ENCODE data around the gene CD46.

Gene CD46

GRCh38 chr1:207740207-207740606 lies 11.6 kb upstream of the CD46 start:
- no peak for DNase-seq (ENCODE audit: low read depth)
- H3K4me3 ChIP-seq (ENCODE audit: low read length) = no peak overlapping the region
- TF ChIP-seq, protein P1, sequence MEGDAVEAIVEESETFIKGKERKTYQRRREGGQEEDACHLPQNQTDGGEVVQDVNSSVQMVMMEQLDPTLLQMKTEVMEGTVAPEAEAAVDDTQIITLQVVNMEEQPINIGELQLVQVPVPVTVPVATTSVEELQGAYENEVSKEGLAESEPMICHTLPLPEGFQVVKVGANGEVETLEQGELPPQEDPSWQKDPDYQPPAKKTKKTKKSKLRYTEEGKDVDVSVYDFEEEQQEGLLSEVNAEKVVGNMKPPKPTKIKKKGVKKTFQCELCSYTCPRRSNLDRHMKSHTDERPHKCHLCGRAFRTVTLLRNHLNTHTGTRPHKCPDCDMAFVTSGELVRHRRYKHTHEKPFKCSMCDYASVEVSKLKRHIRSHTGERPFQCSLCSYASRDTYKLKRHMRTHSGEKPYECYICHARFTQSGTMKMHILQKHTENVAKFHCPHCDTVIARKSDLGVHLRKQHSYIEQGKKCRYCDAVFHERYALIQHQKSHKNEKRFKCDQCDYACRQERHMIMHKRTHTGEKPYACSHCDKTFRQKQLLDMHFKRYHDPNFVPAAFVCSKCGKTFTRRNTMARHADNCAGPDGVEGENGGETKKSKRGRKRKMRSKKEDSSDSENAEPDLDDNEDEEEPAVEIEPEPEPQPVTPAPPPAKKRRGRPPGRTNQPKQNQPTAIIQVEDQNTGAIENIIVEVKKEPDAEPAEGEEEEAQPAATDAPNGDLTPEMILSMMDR (conservative IDR thresholded peaks at IDR 0.05; ENCODE audit: low read length) = no peak

GRCh38 chr1:207742850-207743555 lies 8.9 kb upstream of the CD46 start:
- no peak for DNase-seq (ENCODE audit: low read depth)
- H3K4me3 ChIP-seq (ENCODE audit: low read length) = no peak overlapping the region
- TF ChIP-seq, protein P1 (conservative IDR thresholded peaks at IDR 0.05; ENCODE audit: low read length) = no peak

DNA sequence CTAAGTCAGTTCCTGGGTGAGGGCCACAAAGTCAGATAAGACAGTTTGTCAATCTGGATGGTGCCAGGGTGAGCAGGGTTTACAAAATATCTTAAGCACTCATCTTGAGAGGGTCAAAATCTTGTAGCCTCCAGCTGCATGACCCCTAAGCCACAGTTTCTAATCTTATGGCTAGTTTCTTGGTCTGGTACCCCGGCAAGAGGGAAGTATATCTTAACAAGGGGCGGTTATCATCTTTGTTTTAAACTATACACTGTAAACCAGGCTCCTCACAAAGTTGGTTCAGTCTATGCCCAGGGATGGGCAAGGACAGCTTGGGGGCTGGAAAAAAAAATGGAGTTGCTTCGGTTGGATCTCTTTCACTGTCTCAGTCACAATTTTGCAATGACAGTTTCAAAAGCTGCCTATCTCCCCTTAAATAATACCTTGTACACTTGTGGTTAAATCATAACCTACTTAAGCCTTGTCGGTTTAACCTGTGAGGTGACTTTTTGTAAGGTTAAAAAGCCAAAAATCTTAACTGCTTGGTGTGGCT lies 7.8 kb upstream of the CD46 start:
- DNase-seq (ENCODE audit: low read depth) = no peak
- TF ChIP-seq, protein P1 (conservative IDR thresholded peaks at IDR 0.05; ENCODE audit: low read length) = no peak
- no peak overlapping the region for H3K4me3 ChIP-seq (ENCODE audit: low read length)

DNA sequence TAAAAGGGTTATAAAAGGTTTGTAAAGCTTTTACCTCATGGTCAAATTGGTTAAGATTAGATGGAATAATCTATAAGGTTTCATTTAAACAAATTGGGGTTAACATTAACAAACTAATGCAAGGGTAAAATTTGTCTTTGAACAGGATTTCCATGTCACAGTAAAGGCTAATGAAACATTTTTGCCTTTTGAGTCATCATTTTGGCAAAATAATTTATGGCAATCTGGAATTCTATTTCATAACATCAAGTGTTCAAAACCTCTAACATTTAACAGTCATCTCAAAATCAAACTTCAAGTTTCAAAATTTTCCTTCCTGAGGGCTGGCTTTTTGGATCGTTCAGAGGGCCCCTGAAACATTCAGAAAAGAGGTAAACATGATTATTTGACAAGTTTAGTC lies 6.6 kb upstream of the CD46 start:
- TF ChIP-seq, protein P1 (conservative IDR thresholded peaks at IDR 0.05; ENCODE audit: low read length) = no peak
- peak; percentile 32 for DNase-seq (ENCODE audit: low read depth)
- H3K4me3 ChIP-seq (ENCODE audit: low read length) = no peak overlapping the region

- TF ChIP-seq, protein P1 (conservative IDR thresholded peaks at IDR 0.05; ENCODE audit: low read length) = no peak
- peak; percentile 3 for DNase-seq (ENCODE audit: low read depth)
- no peak overlapping the region for H3K4me3 ChIP-seq (ENCODE audit: low read length)
Measured at GRCh38 chr1:207745839-207746767, 5.8 kb upstream of the CD46 start.

- TF ChIP-seq, protein P1 (conservative IDR thresholded peaks at IDR 0.05; ENCODE audit: low read length) = no peak
- DNase-seq (ENCODE audit: low read depth) = no peak
- H3K4me3 ChIP-seq (ENCODE audit: low read length) = no peak overlapping the region
Measured at GRCh38 chr1:207747627-207748492, 4.0 kb upstream of the CD46 start.

All from AG10803 (cell line).